DND-41 (cell line): ENCODE results near the gene CEMP1.

Experiments
- ATAC-seq: fragments of 200-7000 bp; cut with Tn5 transposase; 3 replicates; pipeline ENCODE4 v1.9.1; 2021; ENCODE audit warnings: low read depth; ENCODE audit not compliant: insufficient read depth
- DNase-seq: peaks from one replicate; pipeline ENCODE4 v3.0.0-alpha.2; 2020
- H2AFZ ChIP-seq: 2 replicates; pipeline ENCODE4 v1.6.0; 2012; ENCODE audit warnings: low read depth, low read length
- H3K27ac ChIP-seq: 2 replicates; pipeline ENCODE4 v1.5.1; 2012; ENCODE audit warnings: low read length, inconsistent platforms
- H3K27me3 ChIP-seq: fragments of 200-600 bp; sonication (generic); 2 replicates; pipeline ENCODE4 v1.6.0; 2012; ENCODE audit warnings: low read length, mild to moderate bottlenecking, inconsistent platforms; ENCODE audit not compliant: insufficient read depth, poor library complexity
- H3K36me3 ChIP-seq: 2 replicates; pipeline ENCODE4 v1.5.1; 2012; ENCODE audit warnings: low read length, inconsistent platforms; ENCODE audit not compliant: insufficient read depth
- H3K4me1 ChIP-seq: 2 replicates; pipeline ENCODE4 v1.5.1; 2012; ENCODE audit warnings: mild to moderate bottlenecking, low read length; ENCODE audit not compliant: insufficient read depth
- H3K4me2 ChIP-seq: 2 replicates; pipeline ENCODE4 v1.6.0; 2012; ENCODE audit warnings: mild to moderate bottlenecking, moderate library complexity, low read length, inconsistent platforms; ENCODE audit not compliant: insufficient read depth
- H3K4me3 ChIP-seq, 2 experiments: fragments of 200-600 bp in 1 of 2; shearing (Covaris generic) in 1 of 2; 2 replicates each; pipeline ENCODE4 v1.5.1; 2012 to 2016; ENCODE audit warnings: inconsistent platforms in 2 of 2, low read length in 2 of 2, mild to moderate bottlenecking in 2 of 2, low read depth in 1 of 2, moderate library complexity in 1 of 2
- H3K79me2 ChIP-seq: 2 replicates; pipeline ENCODE4 v1.6.0; 2012; ENCODE audit warnings: low read length, inconsistent platforms; ENCODE audit not compliant: insufficient read depth
- H3K9ac ChIP-seq: 2 replicates; pipeline ENCODE4 v1.6.0; 2012; ENCODE audit warnings: low read depth, mild to moderate bottlenecking, inconsistent platforms, low read length, moderate library complexity
- H3K9me3 ChIP-seq: 2 replicates; pipeline ENCODE4 v1.5.1; 2012; ENCODE audit warnings: low read length, moderate library complexity, mild to moderate bottlenecking, inconsistent platforms; ENCODE audit not compliant: insufficient read depth, severe bottlenecking
- H4K20me1 ChIP-seq: 2 replicates; pipeline ENCODE4 v1.6.0; 2012; ENCODE audit warnings: low read length; ENCODE audit not compliant: insufficient read depth
- EZH2 ChIP-seq: IDR thresholded peaks from 3 replicates; pipeline ENCODE4 v1.6.1; 2012; ENCODE audit warnings: borderline replicate concordance, low read depth, mild to moderate bottlenecking, moderate library complexity, low read length, inconsistent platforms; ENCODE audit not compliant: severe bottlenecking
- TF ChIP-seq, protein P1 (sequence below): IDR thresholded peaks from 2 replicates; pipeline ENCODE4 v1.5.1; 2012; ENCODE audit warnings: borderline replicate concordance, low read length, moderate library complexity, mild to moderate bottlenecking; ENCODE audit not compliant: poor library complexity, severe bottlenecking; ENCODE audit errors: extremely low read depth

CEMP1 gene

DNA sequence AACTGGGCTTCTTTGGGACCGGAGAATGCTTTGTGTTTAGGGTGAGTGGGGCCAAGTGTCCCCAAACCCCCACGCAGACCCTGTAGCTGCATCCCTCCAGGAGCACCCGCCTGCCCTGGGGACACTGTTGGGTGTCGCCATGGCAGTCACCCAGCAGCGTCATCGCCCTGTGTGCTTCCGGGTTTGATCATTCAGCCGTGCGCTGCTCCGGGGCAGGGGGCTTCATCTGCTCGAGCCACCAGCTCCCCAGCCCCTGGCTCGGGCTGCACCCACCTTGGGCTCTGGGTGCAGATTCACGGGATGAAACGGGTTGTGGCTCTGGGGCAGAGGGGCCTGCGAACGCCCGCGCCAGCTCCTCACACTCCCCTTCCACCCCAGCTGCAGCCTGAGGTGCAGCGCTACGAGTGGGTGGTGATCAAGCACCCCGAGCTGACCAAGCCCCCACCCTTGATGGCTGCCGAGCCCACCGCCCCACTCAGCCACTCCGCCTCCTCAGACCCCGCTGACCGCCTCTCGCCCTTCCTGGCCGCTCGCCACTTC, 31.2 kb downstream of the CEMP1 start:
- Histone ChIP-seq H2AFZ (no peak overlapping the region), H4K20me1 (peaks cover 29% of the 10 kb centered on the region), H3K27me3 (no peaks in the 10 kb centered on the region), H3K4me3 (no peak overlapping the region), H3K9me3 (no peaks in the 10 kb centered on the region), H3K4me1 (peaks cover 11% of the 10 kb centered on the region), H3K79me2 (no peaks in the 10 kb centered on the region), H3K9ac (no peak overlapping the region), H3K4me2 (no peak overlapping the region), H3K27ac (no peak overlapping the region), H3K36me3 (peaks cover 61% of the 10 kb centered on the region)
- ATAC-seq (no peak), DNase-seq (no peak)
- TF ChIP-seq EZH2, result no peak
- TF ChIP-seq, protein P1, sequence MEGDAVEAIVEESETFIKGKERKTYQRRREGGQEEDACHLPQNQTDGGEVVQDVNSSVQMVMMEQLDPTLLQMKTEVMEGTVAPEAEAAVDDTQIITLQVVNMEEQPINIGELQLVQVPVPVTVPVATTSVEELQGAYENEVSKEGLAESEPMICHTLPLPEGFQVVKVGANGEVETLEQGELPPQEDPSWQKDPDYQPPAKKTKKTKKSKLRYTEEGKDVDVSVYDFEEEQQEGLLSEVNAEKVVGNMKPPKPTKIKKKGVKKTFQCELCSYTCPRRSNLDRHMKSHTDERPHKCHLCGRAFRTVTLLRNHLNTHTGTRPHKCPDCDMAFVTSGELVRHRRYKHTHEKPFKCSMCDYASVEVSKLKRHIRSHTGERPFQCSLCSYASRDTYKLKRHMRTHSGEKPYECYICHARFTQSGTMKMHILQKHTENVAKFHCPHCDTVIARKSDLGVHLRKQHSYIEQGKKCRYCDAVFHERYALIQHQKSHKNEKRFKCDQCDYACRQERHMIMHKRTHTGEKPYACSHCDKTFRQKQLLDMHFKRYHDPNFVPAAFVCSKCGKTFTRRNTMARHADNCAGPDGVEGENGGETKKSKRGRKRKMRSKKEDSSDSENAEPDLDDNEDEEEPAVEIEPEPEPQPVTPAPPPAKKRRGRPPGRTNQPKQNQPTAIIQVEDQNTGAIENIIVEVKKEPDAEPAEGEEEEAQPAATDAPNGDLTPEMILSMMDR, result no peak

DNA sequence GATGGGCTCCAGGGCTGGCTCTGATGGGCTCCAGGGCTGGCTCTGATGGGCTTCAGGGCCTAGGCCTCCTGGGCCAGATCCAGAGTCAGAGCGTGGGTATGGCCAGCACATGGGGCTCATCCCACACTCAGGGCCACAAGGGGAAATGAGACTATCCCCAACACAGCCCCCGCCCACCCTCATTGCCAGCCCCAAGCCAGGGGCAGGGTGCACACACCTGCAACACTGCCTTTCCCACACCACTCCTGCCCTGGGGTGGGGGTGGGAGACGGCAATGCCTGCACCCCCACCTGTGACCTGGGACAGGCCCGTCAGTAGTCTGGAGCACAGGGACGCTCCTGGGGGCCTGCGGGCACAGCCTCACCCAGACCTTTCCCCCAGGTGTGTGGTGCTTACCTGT, 31.8 kb downstream of the CEMP1 start:
- no peak overlapping the region for H3K4me3 ChIP-seq

DNA sequence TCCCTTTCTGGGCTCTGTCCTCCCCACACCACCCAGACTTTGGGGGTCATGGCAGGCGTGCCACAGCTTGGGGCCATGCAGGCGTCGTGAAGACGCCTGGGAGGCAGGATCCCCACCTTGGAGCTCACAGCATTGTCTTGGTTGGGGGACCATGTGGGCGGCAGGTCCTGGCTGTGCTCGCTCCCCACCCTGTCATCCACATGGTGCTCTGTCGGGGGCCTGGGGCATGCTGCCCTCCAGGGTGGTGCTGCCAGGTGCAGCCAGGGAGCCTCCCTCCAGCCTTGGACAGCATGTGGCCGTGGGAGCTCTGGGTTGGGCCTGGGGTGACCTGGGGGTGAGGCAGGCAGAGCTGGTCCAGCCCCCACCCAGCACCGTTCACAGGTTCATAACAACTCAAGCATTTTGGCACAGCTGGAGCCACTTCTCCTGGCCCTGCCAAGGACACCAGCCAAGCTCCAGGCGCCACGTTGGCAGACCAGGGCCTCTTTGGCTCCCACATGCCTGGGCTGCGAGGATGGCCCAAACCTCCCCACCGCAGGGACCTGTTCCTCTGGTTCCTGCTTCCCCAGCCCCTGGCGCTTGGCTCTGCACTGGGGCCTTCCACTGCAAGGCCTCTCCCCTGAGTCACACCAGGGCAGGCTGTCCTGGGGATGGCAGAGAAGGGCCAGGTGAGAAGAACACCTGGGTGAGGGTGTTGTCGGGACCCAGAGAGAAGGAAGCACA, 32.5 kb downstream of the CEMP1 start:
- 0 out of 2 replicates have a peak, but pooled peaks cover 3% of the 10 kb centered on the region for H3K79me2 ChIP-seq
- peaks cover 11% of the 10 kb centered on the region for H3K4me1 ChIP-seq
- H3K27ac ChIP-seq, result no peak overlapping the region
- no peaks in the 10 kb centered on the region for H3K27me3 ChIP-seq
- H3K4me2 ChIP-seq, result no peak overlapping the region
- H3K36me3 ChIP-seq, result peaks cover 61% of the 10 kb centered on the region
- peaks cover 30% of the 10 kb centered on the region for H4K20me1 ChIP-seq
- TF ChIP-seq, protein P1, result no peak
- no peak for TF ChIP-seq EZH2
- no peak overlapping the region for H2AFZ ChIP-seq
- no peak overlapping the region for H3K4me3 ChIP-seq
- no peak for DNase-seq
- H3K9me3 ChIP-seq, result no peaks in the 10 kb centered on the region
- ATAC-seq, result no peak
- H3K9ac ChIP-seq, result no peak overlapping the region

More for the DNA sequence above, 31.8 kb downstream of the CEMP1 start:
- H4K20me1 ChIP-seq, result peaks cover 29% of the 10 kb centered on the region
- H3K36me3 ChIP-seq, result peaks cover 61% of the 10 kb centered on the region
- ATAC-seq (no peak), DNase-seq (no peak)
- peaks cover 11% of the 10 kb centered on the region for H3K4me1 ChIP-seq
- H2AFZ ChIP-seq, result no peak overlapping the region
- H3K27ac ChIP-seq, result no peak overlapping the region
- no peaks in the 10 kb centered on the region for H3K9me3 ChIP-seq
- no peak overlapping the region for H3K9ac ChIP-seq
- no peaks in the 10 kb centered on the region for H3K27me3 ChIP-seq
- TF ChIP-seq, protein P1, result no peak
- no peak for TF ChIP-seq EZH2
- no peaks in the 10 kb centered on the region for H3K79me2 ChIP-seq
- H3K4me2 ChIP-seq, result no peak overlapping the region
